GM21619 (cell line): ENCODE results near the gene MMP23B.

Experiments used
- ATAC-seq: cut with Tn5 transposase; IDR thresholded peaks from one replicate; pipeline ENCODE4 v1.9.1; 2021; ENCODE audit not compliant: unreplicated experiment

The MMP23B gene

GRCh38 chr1:1618396-1619068, 13.4 kb upstream of the MMP23B start:
- no peak for ATAC-seq

- ATAC-seq, result no peak
Observed at GRCh38 chr1:1619917-1620361, 12.0 kb upstream of the MMP23B start.

GRCh38 chr1:1620433-1621139, 11.4 kb upstream of the MMP23B start:
- ATAC-seq, result no peak

- ATAC-seq, result no peak
Observed at GRCh38 chr1:1621173-1622009, 10.6 kb upstream of the MMP23B start.

GRCh38 chr1:1622010-1622787, 9.8 kb upstream of the MMP23B start:
- no peak for ATAC-seq

- no peak for ATAC-seq
Observed at GRCh38 chr1:1622788-1623094, 9.2 kb upstream of the MMP23B start.

- no peak for ATAC-seq
Observed at GRCh38 chr1:1623181-1623630, 8.8 kb upstream of the MMP23B start.

GRCh38 chr1:1623631-1624442, 8.1 kb upstream of the MMP23B start:
- no peak for ATAC-seq

GRCh38 chr1:1624443-1625403, 7.2 kb upstream of the MMP23B start:
- no peak for ATAC-seq

- no peak for ATAC-seq
Observed at GRCh38 chr1:1625404-1625775, 6.6 kb upstream of the MMP23B start.

GRCh38 chr1:1625824-1626206, 6.2 kb upstream of the MMP23B start:
- no peak for ATAC-seq

- no peak for ATAC-seq
Observed at GRCh38 chr1:1626207-1627141, 5.5 kb upstream of the MMP23B start.

GRCh38 chr1:1627261-1627828, 4.6 kb upstream of the MMP23B start:
- no peak for ATAC-seq

- ATAC-seq, result no peak
Observed at GRCh38 chr1:1627829-1628753, 3.9 kb upstream of the MMP23B start.

- ATAC-seq, result no peak
Observed at GRCh38 chr1:1628754-1629429, 3.1 kb upstream of the MMP23B start.
